Anterior cingulate cortex (tissue), 58 donors: ENCODE results near the gene PLEKHH2.

Experiments
- DNase-seq, 58 donors: peaks; one replicate each; lab custom pipeline; 2025; lab: John Stamatoyannopoulos, UW

PLEKHH2 gene

DNA sequence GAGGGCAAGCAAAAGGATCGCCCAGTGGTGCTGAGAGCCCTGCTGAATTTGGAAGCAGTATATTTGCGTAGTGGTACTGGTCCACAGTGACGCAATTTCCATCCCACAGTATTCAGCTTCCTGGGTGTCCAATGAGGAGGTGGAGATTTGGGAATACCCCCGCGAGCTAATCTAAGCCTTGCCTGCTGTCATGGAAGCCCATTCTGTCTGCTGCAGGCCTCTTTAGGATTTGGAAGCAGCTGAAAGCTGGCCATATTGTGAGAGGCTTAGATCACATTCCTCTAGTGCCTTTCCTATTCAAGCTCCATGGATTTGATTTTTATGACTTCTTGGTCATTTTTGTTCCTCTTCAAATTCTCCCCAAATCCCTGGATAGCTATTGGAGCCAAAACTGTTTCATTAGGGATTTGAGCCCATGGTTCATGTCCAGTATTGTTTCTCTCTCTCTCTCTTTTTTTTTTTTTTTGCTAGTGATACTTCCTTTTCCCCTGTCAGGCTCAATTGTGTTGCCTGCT, 114.5 kb downstream of the PLEKHH2 start:
- DNase-seq, result no peak

GRCh38 chr2:43752302-43752701, 115.2 kb downstream of the PLEKHH2 start:
- no peak for DNase-seq

- peak in 3 of 58 donors; percentile 2 to 65 (median 3) for DNase-seq
These were observed 117.1 kb downstream of the PLEKHH2 start for GRCh38 chr2:43754180-43754579.

GRCh38 chr2:43758739-43759138, 121.7 kb downstream of the PLEKHH2 start:
- no peak for DNase-seq

GRCh38 chr2:43759195-43759594, 122.1 kb downstream of the PLEKHH2 start:
- DNase-seq, result no peak

- DNase-seq, result no peak
These were observed 125.2 kb downstream of the PLEKHH2 start for GRCh38 chr2:43762286-43762685.

GRCh38 chr2:43763091-43763490, 126.0 kb downstream of the PLEKHH2 start:
- DNase-seq, result no peak

DNA sequence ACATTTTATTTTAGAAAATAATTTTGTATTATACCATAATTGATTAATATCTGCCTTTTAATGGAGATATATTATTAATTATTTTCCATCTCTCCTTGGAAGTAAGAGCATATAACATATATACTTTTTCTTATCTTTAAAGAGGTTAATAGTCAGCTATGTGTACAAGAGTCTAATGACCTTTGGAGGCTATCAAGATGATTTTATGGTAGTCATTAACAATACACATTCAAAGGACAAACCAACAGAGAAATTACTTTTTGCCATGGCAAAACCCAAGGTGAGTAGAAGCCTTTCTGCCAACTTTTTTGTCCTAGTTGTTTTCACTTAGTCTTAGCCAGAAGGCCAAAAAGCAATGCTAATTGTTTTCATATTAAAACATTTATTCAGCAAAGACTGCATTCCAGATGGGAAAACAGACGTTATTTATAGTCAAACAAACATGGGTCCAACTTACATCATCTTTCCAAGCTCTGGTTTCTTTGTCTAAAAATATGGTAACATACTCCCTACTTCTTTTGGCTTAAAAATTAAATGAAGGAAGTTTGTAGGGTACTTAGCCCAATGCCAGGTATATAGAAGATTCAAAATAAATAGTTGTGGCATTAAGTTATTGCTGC, 127.1 kb downstream of the PLEKHH2 start:
- no peak for DNase-seq

DNA sequence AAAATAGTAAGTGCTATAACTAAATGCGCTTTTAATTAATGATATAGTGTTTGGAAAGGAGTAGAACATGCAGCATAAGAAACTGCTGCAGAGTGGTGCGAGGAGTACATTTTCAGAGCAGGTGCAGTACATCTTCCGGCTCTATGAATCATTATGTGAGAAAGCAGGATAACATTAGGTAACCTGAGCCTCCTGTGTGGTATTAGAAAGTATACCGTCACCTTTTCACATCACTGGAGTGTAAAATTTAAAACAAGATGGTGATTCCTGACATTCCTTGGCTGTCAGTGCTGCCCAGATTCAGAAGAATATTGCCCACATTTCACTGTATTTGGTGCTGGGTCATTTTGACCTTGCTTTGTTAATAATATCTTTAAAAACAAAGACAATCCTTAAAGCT, 128.9 kb downstream of the PLEKHH2 start:
- no peak for DNase-seq

DNA sequence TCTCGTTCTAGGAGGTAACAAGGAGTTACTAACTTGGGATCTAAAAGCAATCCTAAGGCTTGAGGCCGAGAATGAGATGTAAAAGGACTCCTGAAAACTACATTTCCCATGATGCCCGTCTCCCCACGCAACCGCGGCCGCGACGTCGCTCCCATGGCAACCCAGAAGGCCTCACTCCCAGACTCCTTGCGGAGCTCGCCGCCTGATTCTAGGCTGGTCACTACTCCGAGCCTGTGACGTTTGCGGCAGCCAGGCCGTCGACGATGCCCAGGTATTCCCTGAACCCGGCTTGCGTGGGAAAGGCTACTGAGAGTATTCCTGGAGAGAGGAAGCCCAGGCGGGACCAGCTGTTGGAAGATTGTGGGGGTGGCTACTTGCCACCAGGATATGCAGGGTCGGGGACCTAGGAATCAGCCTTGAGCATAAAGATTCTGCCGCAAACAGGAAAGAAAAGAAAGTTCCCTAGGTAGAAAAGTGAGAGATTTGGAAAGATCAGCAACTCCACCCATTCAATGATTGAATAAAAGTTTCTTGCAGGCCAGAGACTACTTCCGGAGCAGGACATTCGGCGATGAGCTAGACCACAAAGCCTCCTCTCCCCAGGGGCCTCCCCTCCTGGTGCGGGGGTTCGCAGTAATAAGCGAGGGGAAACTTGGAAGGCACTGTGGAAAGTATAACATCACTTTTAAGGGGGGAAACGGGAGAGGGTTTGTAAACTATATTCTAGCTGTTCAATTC, 137.0 kb downstream of the PLEKHH2 start, which contains the start of gene DYNC2LI1:
Gene DYNC2LI1, plus strand, starts transcription at position 164 of the 738 bp plus-strand sequence. Its CDS starts 100 bp downstream, at position 264.
- DNase-seq, result peak; percentile 23 to 94 (median 80)

DNA sequence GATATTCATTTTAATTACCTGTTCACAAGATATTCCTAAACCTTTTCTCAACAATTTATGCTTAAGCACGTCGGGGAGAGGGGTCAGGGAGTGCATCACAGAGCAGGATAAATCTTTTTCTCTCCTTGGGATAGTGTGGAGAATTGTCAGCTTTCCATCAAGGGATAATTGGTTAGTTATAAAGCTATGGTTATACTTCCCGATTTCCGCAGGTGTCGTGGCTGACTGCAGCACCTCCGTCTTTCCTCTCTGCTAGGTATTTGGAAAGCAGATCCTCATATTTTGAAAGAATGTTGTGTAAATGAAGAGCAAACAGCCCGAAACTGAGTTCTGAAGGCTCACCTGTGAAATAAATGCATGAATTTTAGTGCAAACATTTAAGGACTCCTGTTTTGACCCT, 137.6 kb downstream of the PLEKHH2 start:
- DNase-seq, result no peak

- DNase-seq, result no peak
These were observed 139.3 kb downstream of the PLEKHH2 start for GRCh38 chr2:43776324-43776723.

DNA sequence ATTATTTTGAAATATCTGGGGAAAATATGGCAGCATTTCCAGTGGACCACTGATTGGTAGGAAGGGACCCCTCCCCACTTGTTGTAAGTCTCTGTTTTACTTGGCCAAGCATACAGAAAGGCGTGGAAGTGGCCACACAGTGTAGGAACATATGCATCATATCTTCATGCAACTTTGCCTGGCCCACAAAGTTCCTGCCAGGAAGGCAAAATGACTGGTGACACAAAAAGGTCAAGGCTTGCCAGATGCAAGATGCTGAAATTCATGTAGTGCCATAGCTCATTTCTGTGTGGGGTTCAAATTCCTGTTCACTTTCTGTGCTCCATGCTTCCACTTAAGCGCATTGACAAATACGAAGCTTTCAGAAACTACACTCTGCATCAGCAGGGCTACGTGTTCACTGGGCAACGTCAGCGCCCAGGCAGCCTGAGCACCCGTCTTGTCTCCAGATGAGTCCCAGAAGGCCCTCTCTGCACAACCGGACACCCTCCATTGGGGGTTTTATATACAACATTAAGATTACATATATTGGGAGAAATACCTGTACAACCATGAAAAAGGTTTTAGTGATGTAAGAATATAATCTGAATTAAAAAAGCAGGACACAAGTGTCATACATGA, 140.4 kb downstream of the PLEKHH2 start:
- no peak for DNase-seq

GRCh38 chr2:43778233-43778632, 141.2 kb downstream of the PLEKHH2 start:
- DNase-seq, result no peak

DNA sequence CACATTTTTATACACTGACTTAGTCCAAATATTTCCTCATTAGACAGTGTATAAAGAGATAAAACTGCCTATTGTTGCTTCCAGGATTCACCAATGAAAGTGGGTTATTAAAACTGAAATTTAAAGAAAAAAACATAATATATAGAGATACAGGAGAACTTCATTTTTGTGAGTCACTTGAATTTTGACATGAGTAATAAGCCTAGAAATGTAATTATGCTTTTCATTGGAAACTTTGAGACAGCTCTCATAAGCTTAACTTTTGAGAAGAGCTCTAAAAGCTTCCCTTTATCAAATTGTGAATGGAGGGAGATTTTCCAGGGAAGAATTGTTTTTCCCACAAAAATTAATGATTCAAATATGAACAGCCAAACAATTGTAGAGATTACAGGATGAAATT, 150.8 kb downstream of the PLEKHH2 start:
- no peak for DNase-seq

DNA sequence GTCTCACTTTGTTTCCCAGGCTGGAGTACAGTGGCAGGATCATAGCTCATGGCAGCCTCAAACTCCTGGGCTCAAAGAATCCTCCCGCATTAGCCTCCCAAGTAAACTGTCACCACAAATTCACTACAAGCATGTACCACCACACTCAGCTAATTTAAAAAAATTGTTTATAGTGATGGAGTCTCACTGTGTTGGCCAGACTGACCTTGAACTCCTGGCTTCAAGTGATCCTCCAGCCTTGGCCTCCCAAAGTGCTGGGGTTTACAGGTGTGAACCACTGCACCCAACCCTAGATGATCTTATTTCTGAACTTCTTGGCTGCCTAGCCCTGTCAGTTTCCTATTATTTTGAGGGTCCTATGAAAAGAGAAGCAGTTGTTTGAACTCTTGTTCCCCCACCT, 151.6 kb downstream of the PLEKHH2 start:
- DNase-seq, result no peak

DNA sequence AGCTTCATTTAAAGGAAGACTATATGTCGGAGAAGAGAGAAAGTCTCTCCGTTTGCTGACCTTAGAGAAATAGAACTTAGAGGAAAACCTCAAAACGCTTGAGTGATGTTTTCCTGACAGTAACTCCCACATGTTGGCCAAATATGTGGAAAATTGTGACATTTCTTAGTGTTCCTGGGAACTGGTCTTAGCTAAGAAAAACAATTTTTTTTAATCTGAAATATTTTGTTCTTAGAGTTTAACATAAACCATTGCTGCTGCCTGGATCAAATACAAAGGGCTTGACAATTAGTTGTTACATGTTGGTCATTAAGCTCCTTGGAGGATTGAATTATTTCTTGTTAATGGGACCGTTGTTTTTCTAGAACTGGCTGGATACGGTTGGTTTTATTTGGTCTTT, 153.1 kb downstream of the PLEKHH2 start:
- DNase-seq, result no peak

GRCh38 chr2:43791035-43791765, 154.1 kb downstream of the PLEKHH2 start:
- no peak for DNase-seq

DNA sequence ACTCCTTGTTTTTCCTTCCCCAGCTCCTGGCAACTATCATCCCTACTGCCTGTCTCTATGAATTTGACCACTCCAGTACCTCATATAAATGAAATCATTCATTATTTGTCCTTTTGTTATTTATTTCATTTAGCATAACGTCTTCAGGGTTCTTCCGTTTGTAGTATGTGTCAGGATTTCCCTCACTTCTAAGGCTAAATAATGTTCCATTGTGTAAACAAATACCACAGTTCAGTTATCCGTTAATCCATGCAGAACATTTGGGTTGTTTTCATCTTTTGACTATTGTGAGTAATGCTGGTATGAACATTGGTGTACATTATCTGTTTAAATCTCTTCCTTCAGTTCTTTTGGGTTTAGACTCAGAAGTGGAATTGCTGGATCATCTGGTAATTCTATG, 155.6 kb downstream of the PLEKHH2 start:
- DNase-seq, result no peak

DNA sequence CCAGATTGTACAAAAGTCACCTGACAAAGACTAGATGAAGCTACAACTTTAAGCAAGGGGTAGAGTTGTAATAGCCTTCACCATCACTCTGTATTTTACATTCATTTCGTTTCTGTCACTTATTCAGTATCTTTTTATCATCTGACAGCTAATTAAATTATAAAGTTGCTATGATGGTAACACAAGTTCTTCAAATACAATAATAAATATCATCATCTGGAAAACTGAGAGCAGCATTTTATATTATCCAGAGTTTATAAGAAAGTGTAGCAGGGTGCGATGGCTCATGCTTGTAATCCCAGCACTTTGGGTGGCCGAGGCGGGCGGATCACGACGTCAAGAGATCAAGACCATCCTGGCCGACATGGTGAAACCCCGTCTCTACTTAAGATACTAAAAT, 157.9 kb downstream of the PLEKHH2 start:
- no peak for DNase-seq

- no peak for DNase-seq
These were observed 159.1 kb downstream of the PLEKHH2 start for GRCh38 chr2:43796206-43796605.
